Esophagus (tissue), 2 donors: Measurements from ENCODE around the gene RNF130. TPM values are rescaled to one million over a fixed set of nuclear protein-coding genes. Genes with fewer than 3 reads are reported as not detected.

Experiments used
- H3K27ac ChIP-seq, 2 donors: one replicate each; pipeline ENCODE4 v1.5.1; 2013; ENCODE audit warnings: low read depth in 2 of 2, mild to moderate bottlenecking in 2 of 2, inconsistent platforms in 1 of 2, low read length in 1 of 2, moderate library complexity in 1 of 2
- H3K27me3 ChIP-seq, 2 donors: one replicate each; pipeline ENCODE4 v1.6.1; 2013; ENCODE audit warnings: low read length in 2 of 2, control low read depth in 1 of 2, mild to moderate bottlenecking in 1 of 2; ENCODE audit not compliant: insufficient read depth in 2 of 2, control insufficient read depth in 1 of 2
- H3K36me3 ChIP-seq, 2 donors: one replicate each; pipeline ENCODE4 v1.6.1; 2013; ENCODE audit warnings: low read length in 1 of 2; ENCODE audit not compliant: control insufficient read depth in 2 of 2, insufficient read depth in 2 of 2
- H3K4me1 ChIP-seq, 2 donors: one replicate each; pipeline ENCODE4 v1.6.1; 2013; ENCODE audit warnings: low read length in 1 of 2; ENCODE audit not compliant: control insufficient read depth in 2 of 2, insufficient read depth in 2 of 2
- H3K4me3 ChIP-seq, 2 donors: one replicate each; pipeline ENCODE4 v1.5.1; 2013; ENCODE audit warnings: low read length in 2 of 2, mild to moderate bottlenecking in 2 of 2, low read depth in 1 of 2, moderate library complexity in 1 of 2
- H3K9me3 ChIP-seq, 2 donors: one replicate each; pipeline ENCODE4 v1.6.1; 2013; ENCODE audit warnings: mild to moderate bottlenecking in 2 of 2, low read depth in 1 of 2, low read length in 1 of 2, moderate library complexity in 1 of 2; ENCODE audit not compliant: control insufficient read depth in 2 of 2, insufficient read depth in 1 of 2
- WGBS, 2 donors: extraction: QIAGEN DNeasy Blood & Tissue Kit; methylation state at CpG; one replicate each; pipeline ENCODE4 v1.1.7; 2013; 5-methylcytosine and 5-hydroxymethylcytosine counted together
- polyA plus RNA-seq, 2 donors: library from polyadenylated mRNA; stranded (reverse); fragments of 200-250 nt; gene quantifications; one replicate each; pipeline ENCODE4 v1.2.3, GENCODE V29; 2013
- donor health status: healthy with polysubstance abuse.
- donor health status: Bipolar disorder and iron deficiency.

Gene RNF130
- polyA plus RNA-seq, 2 donors = 6.1 to 13.2 TPM

GRCh38 chr5:179955062-179955461 is 116.5 kb downstream of the RNF130 start:
- Histone ChIP-seq H3K9me3 (no peaks in the 10 kb centered on the region), H3K27ac (no peak overlapping the region), H3K27me3 (no peaks in the 10 kb centered on the region), H3K4me1 (no peaks in the 10 kb centered on the region), H3K36me3 (peaks cover 0 to 2% of the 10 kb centered on the region in 2 donors), H3K4me3 (no peak overlapping the region)
- 91 to 92% methylated on average over 6 of the region's 6 CpGs for WGBS, 2 donors

GRCh38 chr5:179954434-179954833 is 117.1 kb downstream of the RNF130 start:
- Histone ChIP-seq H3K9me3 (no peaks in the 10 kb centered on the region), H3K4me3 (no peak overlapping the region), H3K27me3 (no peaks in the 10 kb centered on the region), H3K36me3 (peaks cover 0 to 2% of the 10 kb centered on the region in 2 donors), H3K27ac (no peak overlapping the region), H3K4me1 (no peaks in the 10 kb centered on the region)
- 93% methylated on average over 6 of the region's 6 CpGs for WGBS, 2 donors

- WGBS, 2 donors = 93% methylated on average over 4 of the region's 4 CpGs
- Histone ChIP-seq H3K27ac (no peak overlapping the region), H3K9me3 (no peaks in the 10 kb centered on the region), H3K4me3 (no peak overlapping the region), H3K36me3 (peaks cover 0 to 2% of the 10 kb centered on the region in 2 donors), H3K4me1 (no peaks in the 10 kb centered on the region), H3K27me3 (no peaks in the 10 kb centered on the region)
These were observed 117.6 kb downstream of the RNF130 start for GRCh38 chr5:179953987-179954386.

DNA sequence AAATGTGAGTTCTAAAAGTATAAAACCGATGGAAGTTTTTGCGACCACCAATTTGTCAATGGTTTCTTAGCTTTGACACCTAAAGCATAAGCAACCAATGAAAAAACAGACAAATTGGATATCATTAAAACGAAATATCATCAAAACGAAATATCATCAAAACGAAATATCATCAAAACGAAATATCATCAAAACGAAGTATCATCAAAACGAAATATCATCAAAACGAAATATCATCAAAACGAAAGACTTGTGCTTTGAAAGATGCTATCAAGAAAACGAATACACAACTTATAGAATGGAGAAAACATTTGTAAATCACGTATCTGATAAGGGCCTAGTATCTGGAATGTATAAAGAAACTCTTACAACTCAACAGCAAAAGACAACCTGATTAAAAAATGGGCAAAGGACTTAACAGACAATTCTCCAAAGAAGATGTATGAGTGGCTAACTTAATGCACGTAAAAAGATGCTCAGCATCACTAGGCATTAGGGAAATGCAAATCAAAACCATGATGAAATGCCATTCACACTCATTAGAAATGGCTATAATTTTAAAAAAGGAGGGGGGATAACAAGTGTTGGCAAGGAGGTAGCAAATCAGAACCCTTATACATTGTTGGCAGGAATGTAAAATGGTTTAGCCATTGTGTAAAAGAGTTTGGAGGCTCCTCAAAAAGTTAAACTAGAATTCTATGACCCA is 134.4 kb downstream of the RNF130 start:
- no peaks in the 10 kb centered on the region for H3K27me3 ChIP-seq
- WGBS, 2 donors = 92 to 95% methylated on average over 13 of the region's 13 CpGs
- H3K27ac ChIP-seq = no peak overlapping the region

GRCh38 chr5:179930788-179931473 is 140.6 kb downstream of the RNF130 start:
- WGBS, 2 donors = 83 to 88% methylated on average over 8 of the region's 8 CpGs
- H3K4me3 ChIP-seq = no peak overlapping the region
- H3K27me3 ChIP-seq = no peaks in the 10 kb centered on the region
- no peak overlapping the region for H3K27ac ChIP-seq
- H3K36me3 ChIP-seq = no peaks in the 10 kb centered on the region
- H3K9me3 ChIP-seq = no peaks in the 10 kb centered on the region
- no peaks in the 10 kb centered on the region for H3K4me1 ChIP-seq

More for the DNA sequence above, 134.4 kb downstream of the RNF130 start:
- no peaks in the 10 kb centered on the region for H3K9me3 ChIP-seq
- no peak overlapping the region for H3K4me3 ChIP-seq
- H3K36me3 ChIP-seq = no peaks in the 10 kb centered on the region
- no peaks in the 10 kb centered on the region for H3K4me1 ChIP-seq

DNA sequence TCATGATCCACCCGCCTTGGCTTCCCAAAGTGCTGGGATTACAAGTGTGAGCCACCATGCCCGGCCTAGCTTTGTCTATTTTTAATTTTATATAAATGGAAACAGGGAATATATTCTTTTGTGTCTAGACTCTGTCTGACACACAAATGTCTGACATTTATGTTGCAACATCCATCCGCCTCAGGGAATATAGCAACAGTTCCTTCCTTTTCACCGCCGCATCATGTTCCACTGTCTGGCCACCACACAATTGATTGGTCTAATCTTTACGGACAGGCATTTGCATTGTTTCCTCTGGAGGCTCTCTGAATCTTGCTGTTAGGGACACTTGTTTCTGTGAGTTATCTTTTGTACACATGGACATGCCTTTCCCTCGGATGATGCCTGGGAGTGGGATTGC is 143.7 kb downstream of the RNF130 start:
- no peaks in the 10 kb centered on the region for H3K36me3 ChIP-seq
- no peak overlapping the region for H3K27ac ChIP-seq
- no peaks in the 10 kb centered on the region for H3K9me3 ChIP-seq
- no peaks in the 10 kb centered on the region for H3K4me1 ChIP-seq
- H3K4me3 ChIP-seq = no peak overlapping the region
- WGBS, 2 donors = 87 to 91% methylated on average over 7 of the region's 7 CpGs
- no peaks in the 10 kb centered on the region for H3K27me3 ChIP-seq

DNA sequence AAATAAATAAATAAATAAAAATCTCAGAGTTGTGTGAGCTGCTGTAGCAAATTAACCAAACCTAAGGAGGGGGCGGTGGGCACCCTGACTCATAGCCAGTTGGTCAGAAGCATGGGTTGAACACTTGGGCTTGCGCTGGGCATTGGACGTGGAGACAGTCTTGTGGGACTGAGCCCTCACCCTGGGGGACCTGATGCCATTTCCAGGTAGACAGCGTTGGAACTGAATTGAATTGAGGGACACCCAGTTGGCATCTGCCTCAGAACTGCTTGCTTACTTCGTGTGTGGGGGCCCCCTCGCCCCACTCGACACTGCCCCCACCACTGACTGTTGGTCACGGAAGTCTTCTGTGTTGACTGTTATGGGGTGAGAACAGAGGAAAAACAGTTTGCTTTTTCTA is 144.9 kb downstream of the RNF130 start:
- H3K9me3 ChIP-seq = no peaks in the 10 kb centered on the region
- no peaks in the 10 kb centered on the region for H3K27me3 ChIP-seq
- H3K4me3 ChIP-seq = no peak overlapping the region
- no peaks in the 10 kb centered on the region for H3K4me1 ChIP-seq
- no peaks in the 10 kb centered on the region for H3K36me3 ChIP-seq
- 93% methylated on average over 8 of the region's 8 CpGs for WGBS, 2 donors
- H3K27ac ChIP-seq = no peak overlapping the region

- no peak overlapping the region for H3K4me3 ChIP-seq
- H3K4me1 ChIP-seq = no peaks in the 10 kb centered on the region
- no peaks in the 10 kb centered on the region for H3K9me3 ChIP-seq
- H3K27me3 ChIP-seq = no peaks in the 10 kb centered on the region
- WGBS, 2 donors = 82 to 84% methylated on average over 6 of the region's 6 CpGs
- no peaks in the 10 kb centered on the region for H3K36me3 ChIP-seq
- no peak overlapping the region for H3K27ac ChIP-seq
These were observed 148.1 kb downstream of the RNF130 start for GRCh38 chr5:179923436-179923835.

DNA sequence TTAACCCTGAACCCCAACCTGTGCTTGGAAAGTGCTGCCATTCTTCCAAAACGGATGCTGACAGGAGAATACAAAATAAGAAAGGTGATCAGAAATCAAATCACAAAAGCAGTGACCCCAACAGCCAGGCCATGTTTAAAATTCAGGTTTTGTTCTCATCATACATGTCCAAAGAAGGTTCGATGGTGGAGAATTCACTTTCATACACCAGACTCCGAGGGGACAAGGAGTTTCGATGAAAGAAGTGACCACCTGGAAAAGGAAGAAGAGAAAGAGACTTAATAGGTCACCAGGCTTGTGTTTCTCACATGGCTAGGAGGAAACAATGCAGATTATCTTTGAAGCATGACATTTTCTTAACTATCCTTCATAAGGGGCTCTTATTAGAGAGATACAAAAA is 151.4 kb downstream of the RNF130 start:
- 87 to 88% methylated on average over 4 of the region's 4 CpGs for WGBS, 2 donors
- no peak overlapping the region for H3K4me3 ChIP-seq
- peaks cover 0 to 5% of the 10 kb centered on the region in 2 donors for H3K4me1 ChIP-seq
- no peak overlapping the region for H3K27ac ChIP-seq
- no peaks in the 10 kb centered on the region for H3K36me3 ChIP-seq
- no peaks in the 10 kb centered on the region for H3K9me3 ChIP-seq
- no peaks in the 10 kb centered on the region for H3K27me3 ChIP-seq
